Right atrium auricular region (tissue), 2 donors: ENCODE measurements around the gene FAM149A. TPM values are rescaled to one million over a fixed set of nuclear protein-coding genes. Genes with fewer than 3 reads are reported as not detected.

Experiments
- DNase-seq: peaks from one replicate; pipeline ENCODE4 v3.0.0-alpha.2; 2019; ENCODE audit warnings: low spot score
- H3K27ac ChIP-seq, 2 donors: fragments of 200-600 bp; sonication (generic); 1 replicate in 1 of 2; 2 replicates in 1 of 2; pipeline ENCODE4 v1.5.1; 2016 to 2019
- H3K27me3 ChIP-seq, 2 donors: fragments of 200-600 bp; sonication (generic); one replicate each; pipeline versions ENCODE4 v1.5.1 to v1.6.0; 2017 to 2019
- H3K36me3 ChIP-seq: fragments of 200-600 bp; sonication (generic); one replicate; pipeline ENCODE4 v1.5.1; 2016
- H3K4me1 ChIP-seq, 2 donors: fragments of 200-600 bp; sonication (generic); one replicate each; pipeline versions ENCODE4 v1.5.1 to v1.6.0; 2017 to 2019
- H3K4me3 ChIP-seq, 2 donors: fragments of 200-600 bp; sonication (generic); 1 replicate in 1 of 2; 2 replicates in 1 of 2; pipeline ENCODE4 v1.5.1; 2017 to 2019; ENCODE audit warnings: mild to moderate bottlenecking in 1 of 2, moderate library complexity in 1 of 2
- H3K9me3 ChIP-seq, 2 donors: fragments of 200-600 bp; sonication (generic); one replicate each; pipeline ENCODE4 v1.5.1; 2019
- CTCF ChIP-seq, 2 donors: fragments of 200-600 bp; sonication (generic); IDR thresholded peaks; one replicate each; pipeline ENCODE4 v1.5.1; 2019; ENCODE audit warnings: antibody characterized with exemption in 2 of 2
- total RNA-seq, 2 donors: library from RNA; depleted of rRNA; stranded (reverse); fragments of >200 nt; gene quantifications; one replicate each; pipeline ENCODE4 v1.1.0, GENCODE V29; 2016

Gene FAM149A
- total RNA-seq, 2 donors from 2014 or later: 6.7 to 6.8 TPM

DNA sequence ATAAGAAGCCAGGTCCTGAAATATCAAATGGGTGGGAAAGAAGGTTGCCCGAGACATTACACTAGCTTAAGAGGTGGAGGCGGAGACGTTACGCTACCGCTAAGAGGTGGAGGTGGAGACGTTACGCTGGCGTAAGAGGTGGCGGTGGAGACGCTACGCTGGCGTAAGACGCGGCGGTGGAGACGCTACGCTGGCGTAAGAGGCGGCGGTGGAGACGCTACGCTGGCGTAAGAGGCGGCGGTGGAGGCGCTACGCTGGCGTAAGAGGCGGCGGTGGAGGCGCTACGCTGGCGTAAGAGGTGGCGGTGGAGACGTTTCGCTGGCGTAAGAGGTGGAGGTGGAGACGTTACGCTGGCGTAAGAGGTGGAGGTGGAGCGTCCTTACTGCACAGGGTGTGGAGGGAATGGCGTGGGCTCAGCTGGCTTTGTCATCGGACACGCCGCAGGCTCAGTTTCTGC, 99.6 kb downstream of the FAM149A start:
- peaks cover 6% of the 10 kb centered on the region for H3K36me3 ChIP-seq
- no peak for TF ChIP-seq CTCF (IDR thresholded peaks at IDR 0.05)
- peaks cover 0 to 4% of the 10 kb centered on the region in 2 donors for H3K4me1 ChIP-seq
- H3K27ac ChIP-seq: peak overlapping the region in 1 of 2 donors; percentile 63
- peak overlapping the region in 1 of 2 donors; percentile 26 for H3K4me3 ChIP-seq
- DNase-seq: no peak
- no peaks in the 10 kb centered on the region for H3K27me3 ChIP-seq
- H3K9me3 ChIP-seq: no peaks in the 10 kb centered on the region

GRCh38 chr4:186204686-186205085, 100.2 kb downstream of the FAM149A start:
- H3K4me1 ChIP-seq: peaks cover 0 to 4% of the 10 kb centered on the region in 2 donors
- TF ChIP-seq CTCF (IDR thresholded peaks at IDR 0.05): no peak
- no peaks in the 10 kb centered on the region for H3K27me3 ChIP-seq
- H3K9me3 ChIP-seq: no peaks in the 10 kb centered on the region
- no peak for DNase-seq
- H3K4me3 ChIP-seq: peak overlapping the region in 1 of 2 donors; percentile 26
- peaks cover 10% of the 10 kb centered on the region for H3K36me3 ChIP-seq
- peak overlapping the region in 1 of 2 donors; percentile 63 for H3K27ac ChIP-seq

DNA sequence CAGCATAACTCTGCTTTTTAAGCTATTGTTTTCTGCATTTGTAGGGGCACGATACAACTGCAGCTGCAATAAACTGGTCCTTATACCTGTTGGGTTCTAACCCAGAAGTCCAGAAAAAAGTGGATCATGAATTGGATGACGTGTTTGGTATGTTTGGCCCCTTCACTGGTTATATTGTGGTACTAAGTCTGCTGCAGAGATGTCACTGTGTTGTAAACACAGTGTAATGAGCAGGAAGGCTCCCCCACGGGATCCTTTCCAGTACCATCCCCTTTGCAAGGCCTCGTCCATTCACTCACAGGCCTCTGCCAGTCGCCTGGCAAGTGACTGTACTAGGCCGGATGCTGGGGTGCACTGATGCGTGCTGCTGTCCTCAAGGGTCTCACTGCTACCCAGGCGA, 100.7 kb downstream of the FAM149A start:
- no peak overlapping the region for H3K4me3 ChIP-seq
- H3K9me3 ChIP-seq: no peaks in the 10 kb centered on the region
- H3K4me1 ChIP-seq: peaks cover 0 to under 1% of the 10 kb centered on the region in 2 donors
- H3K27me3 ChIP-seq: no peaks in the 10 kb centered on the region
- no peak overlapping the region for H3K27ac ChIP-seq
- peaks cover 10% of the 10 kb centered on the region for H3K36me3 ChIP-seq
- no peak for DNase-seq
- TF ChIP-seq CTCF (IDR thresholded peaks at IDR 0.05): no peak

- Histone ChIP-seq H3K27me3 (no peaks in the 10 kb centered on the region), H3K4me3 (no peak overlapping the region), H3K36me3 (no peaks in the 10 kb centered on the region), H3K27ac (no peak overlapping the region), H3K4me1 (peaks cover 0 to 6% of the 10 kb centered on the region in 2 donors), H3K9me3 (no peaks in the 10 kb centered on the region)
- no peak for TF ChIP-seq CTCF (IDR thresholded peaks at IDR 0.05)
- no peak for DNase-seq
Observed at GRCh38 chr4:186216465-186217024, 112.0 kb downstream of the FAM149A start.

GRCh38 chr4:186217733-186218293, 113.3 kb downstream of the FAM149A start:
- no peaks in the 10 kb centered on the region for H3K36me3 ChIP-seq
- H3K4me1 ChIP-seq: peaks cover 0 to 6% of the 10 kb centered on the region in 2 donors
- no peak overlapping the region for H3K4me3 ChIP-seq
- H3K27ac ChIP-seq: no peak overlapping the region
- H3K9me3 ChIP-seq: no peaks in the 10 kb centered on the region
- no peak for TF ChIP-seq CTCF (IDR thresholded peaks at IDR 0.05)
- no peaks in the 10 kb centered on the region for H3K27me3 ChIP-seq
- no peak for DNase-seq
